HCT116 (cell line): ENCODE results near the gene PPP2R5C. TPM values are rescaled to one million over a fixed set of nuclear protein-coding genes. Genes with fewer than 3 reads are reported as not detected.

ENCODE experiments used
- ATAC-seq: fragments of 200-7000 bp; cut with Tn5 transposase; 2 replicates; pipeline ENCODE4 v1.9.1; 2020; ENCODE audit warnings: mild to moderate bottlenecking, moderate library complexity
- BruUV-seq: library from RNA; stranded (reverse); fragments of 400-500 nt; replicated peaks from 2 replicates; lab custom pipeline; 2021; lab: Mats Ljungman, UMichigan
- CTCF ChIA-PET: fragments of 300-600 bp; sonication (Branson Sonifier 250); formaldehyde crosslinking; loops from one replicate; lab custom pipeline; 2021; ENCODE audit warnings: antibody characterized with exemption; lab: Charles Lee
- POLR2A ChIA-PET: fragments of 300-600, 350-600 bp; sonication (Branson Sonifier 250); formaldehyde crosslinking; loops from one replicate; lab custom pipeline; 2021; ENCODE audit warnings: antibody characterized with exemption; lab: Charles Lee
- RAD21 ChIA-PET, 2 experiments: fragments of 300-600 bp; sonication (Branson Sonifier 250); formaldehyde crosslinking; loops; one replicate each; lab custom pipeline; 2023; ENCODE audit warnings: low total read pairs in 2 of 2; ENCODE audit not compliant: uncharacterized antibody in 2 of 2, unreplicated experiment in 2 of 2, low non-redundant PET in 1 of 2; lab: Charles Lee
- DNase-seq: peaks from one replicate; pipeline ENCODE4 v3.0.0-alpha.2; 2010; ENCODE audit warnings: low read depth, low spot score
- H2AFZ ChIP-seq: fragments of 200-600 bp; shearing (Covaris generic), sonication (generic); 2 replicates; pipeline ENCODE4 v1.6.1; 2017; ENCODE audit warnings: low read depth, mixed run types, mixed read lengths, antibody characterized with exemption, low read length; ENCODE audit not compliant: poor library complexity, severe bottlenecking
- H3K27ac ChIP-seq: 2 replicates; pipeline ENCODE4 v1.5.1; 2012; ENCODE audit warnings: low read depth, low read length
- H3K27me3 ChIP-seq: fragments of 200-600 bp; sonication (generic); 2 replicates; pipeline ENCODE4 v1.6.1; 2016; ENCODE audit warnings: mixed run types, low read length, mixed read lengths; ENCODE audit not compliant: insufficient read depth
- H3K36me3 ChIP-seq, 2 experiments: fragments of 200-500 bp in 1 of 2; fragments of 200-600 bp in 1 of 2; sonication (Bioruptor generic) in 1 of 2; sonication (generic) in 1 of 2; 2 replicates each; pipeline versions ENCODE4 v1.5.1 to v1.6.1; 2014 to 2016; ENCODE audit warnings: low read length in 2 of 2, inconsistent platforms in 1 of 2, mixed read lengths in 1 of 2, mixed run types in 1 of 2; ENCODE audit not compliant: insufficient read depth in 2 of 2, control insufficient read depth in 1 of 2
- H3K4me1 ChIP-seq, 2 experiments: fragments of 200-600 bp in 1 of 2; sonication (generic) in 1 of 2; 2 replicates each; pipeline versions ENCODE4 v1.5.1 to v1.6.1; 2012 to 2017; ENCODE audit warnings: low read length in 2 of 2, inconsistent platforms in 1 of 2, mild to moderate bottlenecking in 1 of 2, mixed read lengths in 1 of 2, mixed run types in 1 of 2, moderate library complexity in 1 of 2; ENCODE audit not compliant: insufficient read depth in 2 of 2, control insufficient read depth in 1 of 2
- H3K4me2 ChIP-seq: fragments of 200-600 bp; sonication (generic); 2 replicates; pipeline ENCODE4 v1.6.1; 2017; ENCODE audit warnings: mixed run types, low read length, mixed read lengths
- H3K4me3 ChIP-seq, 2 experiments: fragments of 200-600 bp in 1 of 2; sonication (generic) in 1 of 2; replicated peaks in 1 of 2; 2 replicates each; pipeline ENCODE4 v1.5.1; 2011 to 2016; ENCODE audit warnings: low read length in 2 of 2, control low read depth in 1 of 2, low read depth in 1 of 2, mild to moderate bottlenecking in 1 of 2, mixed read lengths in 1 of 2, mixed run types in 1 of 2
- H3K79me2 ChIP-seq: fragments of 200-600 bp; sonication (generic); 2 replicates; pipeline ENCODE4 v1.6.1; 2017; ENCODE audit warnings: mild to moderate bottlenecking, mixed run types, low read length, moderate library complexity, mixed read lengths; ENCODE audit not compliant: insufficient read depth
- H3K9ac ChIP-seq: fragments of 200-600 bp; sonication (generic); 2 replicates; pipeline ENCODE4 v1.6.1; 2016; ENCODE audit warnings: low read length, mixed read lengths
- H3K9me2 ChIP-seq: fragments of 200-600 bp; sonication (generic), shearing (Covaris generic); 2 replicates; pipeline ENCODE4 v1.6.1; 2017; ENCODE audit warnings: mixed run types, mild to moderate bottlenecking, moderate library complexity; ENCODE audit not compliant: insufficient read depth
- H3K9me3 ChIP-seq, 2 experiments: fragments of 200-500 bp in 1 of 2; fragments of 200-600 bp in 1 of 2; sonication (Bioruptor generic) in 1 of 2; sonication (generic) in 1 of 2; 2 replicates each; pipeline ENCODE4 v1.6.1; 2014 to 2017; ENCODE audit warnings: low read length in 2 of 2, mixed read lengths in 2 of 2, inconsistent platforms in 1 of 2, low read depth in 1 of 2, mild to moderate bottlenecking in 1 of 2, mixed run types in 1 of 2, moderate library complexity in 1 of 2; ENCODE audit not compliant: control insufficient read depth in 1 of 2, insufficient read depth in 1 of 2
- H4K20me1 ChIP-seq: fragments of 200-600 bp; sonication (generic), shearing (Covaris generic); 2 replicates; pipeline ENCODE4 v1.6.1; 2017; ENCODE audit warnings: mixed run types, mild to moderate bottlenecking, moderate library complexity; ENCODE audit not compliant: insufficient read depth
- EZH2 ChIP-seq: fragments of 200-600 bp; sonication (generic); IDR thresholded peaks from 2 replicates; pipeline ENCODE4 v1.6.1; 2017; ENCODE audit warnings: antibody characterized with exemption, mixed run types
- FOSL1 ChIP-seq: IDR thresholded peaks from 2 replicates; pipeline ENCODE4 v1.6.1; 2012; ENCODE audit warnings: low read depth
- ZNF274 ChIP-seq: fragments of 200-500 bp; sonication (Bioruptor generic); IDR thresholded peaks from 2 replicates; pipeline ENCODE4 v1.6.1; 2014; ENCODE audit warnings: mild to moderate bottlenecking, low read depth, low read length, inconsistent platforms
- intact Hi-C: fragments of 100-400 bp; cut with micrococcal nuclease; formaldehyde crosslinking; loops from 2 replicates; pipeline ENCODE4 v1.10.0; 2022
- total RNA-seq: library from RNA; stranded (reverse); gene quantifications from one replicate; pipeline ENCODE4 v1.2.1, GENCODE V29; 2021; ENCODE audit not compliant: unreplicated experiment
- TF ChIP-seq, protein P1 (sequence below): IDR thresholded peaks from 2 replicates; pipeline ENCODE4 v1.6.1; 2012
- TF ChIP-seq, protein P2 (sequence below): IDR thresholded peaks from 2 replicates; pipeline ENCODE4 v1.6.1; 2012; ENCODE audit warnings: low read depth

Gene PPP2R5C
- total RNA-seq, 1 experiment from 2014 or later = 117 TPM

DNA sequence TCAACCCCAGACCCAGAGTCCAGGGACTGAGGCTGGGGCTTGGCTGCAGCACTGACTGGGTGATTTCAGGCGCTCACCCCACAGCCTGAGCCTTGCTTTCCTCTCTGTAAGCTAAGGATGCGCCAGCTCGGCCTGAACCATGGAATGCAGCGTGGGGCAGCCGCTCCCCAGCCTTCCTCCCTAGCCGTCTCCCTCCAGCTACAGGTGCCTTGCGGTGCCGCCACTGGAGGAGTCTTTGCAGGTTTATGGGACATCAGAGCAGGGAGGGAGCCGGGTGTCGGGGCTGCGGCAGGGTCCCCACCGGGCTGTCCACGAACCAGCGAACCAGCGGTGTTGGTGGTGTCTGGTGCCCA is 19.4 kb downstream of the PPP2R5C start:
- ChIA-PET POLR2A (no interaction called here), RAD21 (no interaction called here), CTCF (no interaction called here)
- DNase-seq (no peak), ATAC-seq (no peak)
- H3K4me3 ChIP-seq = no peak overlapping the region
- no peak overlapping the region for H3K9ac ChIP-seq
- intact Hi-C loops = no loop called here
- no peaks in the 10 kb centered on the region for H3K4me1 ChIP-seq
- no peaks in the 10 kb centered on the region for H4K20me1 ChIP-seq
- no peaks in the 10 kb centered on the region for H3K9me3 ChIP-seq
- H3K27me3 ChIP-seq = no peaks in the 10 kb centered on the region
- H3K36me3 ChIP-seq = no peaks in the 10 kb centered on the region
- H2AFZ ChIP-seq = no peak overlapping the region
- no peaks in the 10 kb centered on the region for H3K79me2 ChIP-seq
- no peak overlapping the region for H3K4me2 ChIP-seq
- BruUV-seq = no TSS peak
- no peak overlapping the region for H3K27ac ChIP-seq
- TF ChIP-seq EZH2 (no peak), FOSL1 (no peak), ZNF274 (no peak)
- TF ChIP-seq, protein P1, sequence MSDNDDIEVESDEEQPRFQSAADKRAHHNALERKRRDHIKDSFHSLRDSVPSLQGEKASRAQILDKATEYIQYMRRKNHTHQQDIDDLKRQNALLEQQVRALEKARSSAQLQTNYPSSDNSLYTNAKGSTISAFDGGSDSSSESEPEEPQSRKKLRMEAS = no peak
- TF ChIP-seq, protein P2, sequence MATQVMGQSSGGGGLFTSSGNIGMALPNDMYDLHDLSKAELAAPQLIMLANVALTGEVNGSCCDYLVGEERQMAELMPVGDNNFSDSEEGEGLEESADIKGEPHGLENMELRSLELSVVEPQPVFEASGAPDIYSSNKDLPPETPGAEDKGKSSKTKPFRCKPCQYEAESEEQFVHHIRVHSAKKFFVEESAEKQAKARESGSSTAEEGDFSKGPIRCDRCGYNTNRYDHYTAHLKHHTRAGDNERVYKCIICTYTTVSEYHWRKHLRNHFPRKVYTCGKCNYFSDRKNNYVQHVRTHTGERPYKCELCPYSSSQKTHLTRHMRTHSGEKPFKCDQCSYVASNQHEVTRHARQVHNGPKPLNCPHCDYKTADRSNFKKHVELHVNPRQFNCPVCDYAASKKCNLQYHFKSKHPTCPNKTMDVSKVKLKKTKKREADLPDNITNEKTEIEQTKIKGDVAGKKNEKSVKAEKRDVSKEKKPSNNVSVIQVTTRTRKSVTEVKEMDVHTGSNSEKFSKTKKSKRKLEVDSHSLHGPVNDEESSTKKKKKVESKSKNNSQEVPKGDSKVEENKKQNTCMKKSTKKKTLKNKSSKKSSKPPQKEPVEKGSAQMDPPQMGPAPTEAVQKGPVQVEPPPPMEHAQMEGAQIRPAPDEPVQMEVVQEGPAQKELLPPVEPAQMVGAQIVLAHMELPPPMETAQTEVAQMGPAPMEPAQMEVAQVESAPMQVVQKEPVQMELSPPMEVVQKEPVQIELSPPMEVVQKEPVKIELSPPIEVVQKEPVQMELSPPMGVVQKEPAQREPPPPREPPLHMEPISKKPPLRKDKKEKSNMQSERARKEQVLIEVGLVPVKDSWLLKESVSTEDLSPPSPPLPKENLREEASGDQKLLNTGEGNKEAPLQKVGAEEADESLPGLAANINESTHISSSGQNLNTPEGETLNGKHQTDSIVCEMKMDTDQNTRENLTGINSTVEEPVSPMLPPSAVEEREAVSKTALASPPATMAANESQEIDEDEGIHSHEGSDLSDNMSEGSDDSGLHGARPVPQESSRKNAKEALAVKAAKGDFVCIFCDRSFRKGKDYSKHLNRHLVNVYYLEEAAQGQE = no peak
- TF ChIP-seq, all 23 proteins: peak for 0
- no peaks in the 10 kb centered on the region for H3K9me2 ChIP-seq
